ENCODE measurements around the gene RPTOR.

RPTOR gene

DNA sequence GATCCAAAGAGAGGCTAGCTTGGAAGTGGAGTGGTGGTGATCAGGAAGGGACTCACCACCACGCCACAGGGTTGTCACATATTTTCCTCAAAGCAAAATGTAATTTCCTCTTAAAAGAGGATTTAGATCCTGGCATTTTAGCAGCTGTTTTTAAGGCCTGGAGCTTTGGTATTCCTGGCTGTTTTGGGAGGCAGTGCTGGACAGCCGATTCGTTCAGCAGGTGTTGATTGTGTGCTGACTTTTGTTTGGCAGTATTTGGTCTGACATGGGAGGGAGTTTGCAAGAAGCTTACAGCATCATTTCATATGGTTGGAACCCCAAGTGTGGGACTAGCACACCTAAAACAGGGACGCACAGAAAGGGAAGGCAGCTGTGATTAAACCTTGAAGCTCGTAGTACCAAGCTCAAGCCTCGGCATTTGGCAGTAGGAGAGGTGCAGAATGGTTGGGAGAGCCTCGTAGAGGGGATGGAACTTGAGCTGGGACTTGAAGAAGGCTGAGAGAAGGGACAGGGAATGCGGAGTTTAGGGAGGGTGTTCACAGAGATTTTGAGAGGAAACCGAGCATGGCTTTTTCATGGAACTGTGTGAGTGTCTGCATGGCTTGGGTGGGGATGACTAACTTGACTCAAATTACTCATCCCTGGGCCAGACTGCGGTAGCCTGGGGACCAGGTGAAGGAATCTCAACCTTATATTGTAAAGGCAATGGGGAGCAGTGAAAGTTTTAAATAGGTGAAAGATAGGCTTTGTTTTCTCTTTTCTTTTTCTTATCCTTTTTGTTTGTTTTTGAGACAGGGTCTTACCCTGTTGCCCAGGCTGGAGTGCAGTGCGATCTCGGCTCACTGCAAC lies 52.3 kb downstream of the RPTOR start:
- H3K4me3 ChIP-seq (replicated peaks in 1 of 2; ENCODE audit: low read depth in 2 of 2, low read length in 2 of 2), result no peak overlapping the region
- TF ChIP-seq, protein P1, sequence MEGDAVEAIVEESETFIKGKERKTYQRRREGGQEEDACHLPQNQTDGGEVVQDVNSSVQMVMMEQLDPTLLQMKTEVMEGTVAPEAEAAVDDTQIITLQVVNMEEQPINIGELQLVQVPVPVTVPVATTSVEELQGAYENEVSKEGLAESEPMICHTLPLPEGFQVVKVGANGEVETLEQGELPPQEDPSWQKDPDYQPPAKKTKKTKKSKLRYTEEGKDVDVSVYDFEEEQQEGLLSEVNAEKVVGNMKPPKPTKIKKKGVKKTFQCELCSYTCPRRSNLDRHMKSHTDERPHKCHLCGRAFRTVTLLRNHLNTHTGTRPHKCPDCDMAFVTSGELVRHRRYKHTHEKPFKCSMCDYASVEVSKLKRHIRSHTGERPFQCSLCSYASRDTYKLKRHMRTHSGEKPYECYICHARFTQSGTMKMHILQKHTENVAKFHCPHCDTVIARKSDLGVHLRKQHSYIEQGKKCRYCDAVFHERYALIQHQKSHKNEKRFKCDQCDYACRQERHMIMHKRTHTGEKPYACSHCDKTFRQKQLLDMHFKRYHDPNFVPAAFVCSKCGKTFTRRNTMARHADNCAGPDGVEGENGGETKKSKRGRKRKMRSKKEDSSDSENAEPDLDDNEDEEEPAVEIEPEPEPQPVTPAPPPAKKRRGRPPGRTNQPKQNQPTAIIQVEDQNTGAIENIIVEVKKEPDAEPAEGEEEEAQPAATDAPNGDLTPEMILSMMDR (IDR thresholded peaks at IDR 0.05; ENCODE audit: low read depth, low read length), result no peak
- peak in 1 of 2 donors; percentile 25 for DNase-seq (ENCODE audit: low read depth in 2 of 2)

GRCh38 chr17:80598813-80599545 lies 54.3 kb downstream of the RPTOR start:
- no peak for DNase-seq (ENCODE audit: low read depth in 2 of 2)
- no peak overlapping the region for H3K4me3 ChIP-seq (replicated peaks in 1 of 2; ENCODE audit: low read depth in 2 of 2, low read length in 2 of 2)
- TF ChIP-seq, protein P1 (IDR thresholded peaks at IDR 0.05; ENCODE audit: low read depth, low read length), result no peak

DNA sequence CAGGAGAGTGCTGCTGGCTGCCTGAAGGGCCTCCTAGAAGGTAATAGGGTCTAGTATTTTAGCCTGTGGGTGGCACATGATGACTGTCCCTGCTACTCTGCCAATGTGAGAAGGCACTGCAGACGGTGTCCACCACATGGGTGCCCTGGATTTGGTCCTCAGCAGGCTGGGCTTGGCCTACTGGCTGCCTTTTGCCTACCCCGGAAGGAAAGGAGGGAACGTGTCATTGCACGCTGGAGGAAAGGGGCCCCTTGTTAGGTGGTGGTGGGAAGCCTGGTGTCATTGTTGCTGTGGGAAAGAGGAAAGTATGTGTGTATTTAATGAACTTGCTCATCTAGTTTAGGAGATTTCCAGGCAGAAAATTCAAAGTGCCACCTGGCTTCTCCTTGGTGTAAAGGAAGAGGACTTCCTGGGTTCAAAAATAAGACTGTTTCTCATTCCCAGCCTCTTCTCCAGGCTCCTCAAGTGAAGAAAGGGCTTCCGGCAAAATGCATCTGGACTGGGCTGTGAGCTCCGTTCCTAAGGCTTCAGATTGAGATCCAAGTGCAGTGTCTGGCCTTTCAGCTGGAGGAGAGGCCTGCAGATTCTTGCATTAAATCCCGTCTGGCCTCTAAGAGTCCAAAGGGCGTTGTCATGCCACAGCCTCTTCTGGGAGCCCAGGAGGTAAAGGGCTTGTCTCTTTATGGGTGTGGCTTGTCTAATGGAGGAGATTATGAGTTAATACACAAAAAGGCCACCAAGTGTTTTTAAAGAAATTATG lies 55.1 kb downstream of the RPTOR start:
- DNase-seq (ENCODE audit: low read depth in 2 of 2), result peak in 1 of 2 donors; percentile 33
- H3K4me3 ChIP-seq (replicated peaks in 1 of 2; ENCODE audit: low read depth in 2 of 2, low read length in 2 of 2), result no peak overlapping the region
- TF ChIP-seq, protein P1 (IDR thresholded peaks at IDR 0.05; ENCODE audit: low read depth, low read length), result no peak

DNA sequence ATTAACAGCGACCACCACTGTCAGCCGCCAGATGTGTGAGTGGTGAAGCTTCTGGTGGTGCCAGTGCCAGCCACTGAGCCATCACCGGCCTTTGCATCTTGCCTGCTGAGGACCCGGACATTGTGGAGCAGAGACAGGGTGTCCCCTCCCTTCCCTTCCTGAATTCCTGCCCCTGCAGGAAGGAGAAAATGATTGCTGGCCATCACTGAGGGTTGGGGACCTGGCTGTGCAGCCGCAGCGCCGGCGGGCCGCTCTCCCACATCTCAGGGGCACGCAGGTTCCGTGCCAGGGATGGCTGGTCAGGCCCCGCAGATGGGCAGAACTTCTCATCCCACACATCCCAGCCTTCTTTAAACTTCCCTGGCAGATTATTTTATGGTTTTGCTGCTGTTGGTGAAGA lies 56.5 kb downstream of the RPTOR start:
- H3K4me3 ChIP-seq (replicated peaks in 1 of 2; ENCODE audit: low read depth in 2 of 2, low read length in 2 of 2), result no peak overlapping the region
- TF ChIP-seq, protein P1 (IDR thresholded peaks at IDR 0.05; ENCODE audit: low read depth, low read length), result no peak
- DNase-seq (ENCODE audit: low read depth in 2 of 2), result no peak

GRCh38 chr17:80603396-80603795 lies 58.8 kb downstream of the RPTOR start:
- DNase-seq (ENCODE audit: low read depth in 2 of 2), result no peak
- no peak overlapping the region for H3K4me3 ChIP-seq (replicated peaks in 1 of 2; ENCODE audit: low read depth in 2 of 2, low read length in 2 of 2)
- TF ChIP-seq, protein P1 (IDR thresholded peaks at IDR 0.05; ENCODE audit: low read depth, low read length), result no peak

DNA sequence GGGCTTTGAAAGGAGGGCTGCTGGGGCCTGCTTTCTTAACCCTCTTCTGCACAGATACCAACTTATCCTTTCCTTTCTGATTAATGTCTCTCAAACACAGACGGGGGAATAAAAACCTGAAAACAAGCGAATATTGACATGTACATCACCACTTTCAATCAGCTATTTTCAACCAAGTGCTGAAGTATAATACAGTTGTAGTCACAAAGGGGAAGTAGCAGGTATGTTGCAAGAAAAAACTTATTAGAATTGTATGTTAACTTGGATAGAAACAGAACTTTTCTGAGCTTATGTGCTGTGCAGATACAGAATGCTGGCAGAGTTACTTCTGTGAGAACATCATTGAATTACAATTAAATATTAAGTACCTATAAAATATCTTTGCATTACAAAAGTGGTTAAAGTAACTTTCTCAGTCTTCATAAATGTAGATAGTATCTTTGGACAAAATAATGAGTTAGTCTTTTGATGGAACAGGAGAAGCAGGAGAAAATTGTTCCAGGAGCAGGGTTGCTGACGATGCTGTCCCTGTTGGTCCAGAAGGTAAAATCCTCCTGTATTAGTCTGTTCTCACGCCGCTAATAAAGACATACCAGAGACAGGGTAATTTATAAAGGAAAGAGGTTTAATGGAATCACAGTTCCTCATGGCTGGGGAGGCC lies 59.5 kb downstream of the RPTOR start:
- TF ChIP-seq, protein P1 (IDR thresholded peaks at IDR 0.05; ENCODE audit: low read depth, low read length), result no peak
- DNase-seq (ENCODE audit: low read depth in 2 of 2), result no peak
- H3K4me3 ChIP-seq (replicated peaks in 1 of 2; ENCODE audit: low read depth in 2 of 2, low read length in 2 of 2), result no peak overlapping the region

All from cardiac fibroblast (primary cell).